Activated naive CD8-positive, alpha-beta T cell treated with anti-CD3 and anti-CD28 coated beads, Interleukin-2, amount 50 U/mL, for 24 hours (primary cell): ENCODE results near the gene TARS2.

Experiments used
- ATAC-seq: fragments of 150-1000 bp; cut with Tn5 transposase; one replicate; pipeline ENCODE4 v1.10.0; 2021
- DNase-seq: peaks from one replicate; pipeline ENCODE4 v3.0.0; 2021
- H3K27ac Mint-ChIP-seq: one replicate; pipeline ENCODE4 v1.8.0; 2021; ENCODE audit warnings: mild to moderate bottlenecking, mixed read lengths
- H3K27me3 Mint-ChIP-seq: one replicate; pipeline ENCODE4 v1.8.0; 2021; ENCODE audit warnings: mixed read lengths
- H3K36me3 Mint-ChIP-seq: one replicate; pipeline ENCODE4 v1.8.0; 2021; ENCODE audit warnings: low read depth, mixed read lengths
- H3K4me1 Mint-ChIP-seq: one replicate; pipeline ENCODE4 v1.8.0; 2021; ENCODE audit warnings: mixed read lengths
- H3K4me3 Mint-ChIP-seq: one replicate; pipeline ENCODE4 v1.8.0; 2021; ENCODE audit warnings: mild to moderate bottlenecking, moderate library complexity, mixed read lengths
- H3K9me3 Mint-ChIP-seq: one replicate; pipeline ENCODE4 v1.8.0; 2021; ENCODE audit warnings: mixed read lengths

TARS2 gene

DNA sequence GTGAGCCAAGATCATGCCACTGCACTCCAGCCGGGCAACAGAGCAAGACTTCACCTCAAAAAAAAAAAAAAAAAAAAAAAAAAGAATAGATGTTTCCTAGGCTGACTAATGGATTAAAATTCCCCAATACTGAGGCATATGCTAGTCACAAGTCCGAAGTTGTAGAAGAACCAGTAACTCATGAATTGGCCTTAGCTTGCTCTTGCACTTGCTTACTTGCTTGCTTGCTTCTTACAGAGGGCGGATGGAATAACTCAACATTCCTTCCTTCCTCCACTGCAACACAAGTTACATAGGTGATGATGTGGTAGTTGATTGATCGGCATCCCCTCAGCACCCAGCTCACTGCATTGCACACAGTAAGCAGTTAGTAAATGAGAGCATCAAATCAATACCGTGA is 2.8 kb upstream of the TARS2 start:
- DNase-seq (no peak), ATAC-seq (no peak)
- Mint-ChIP-seq H3K27ac (no peak overlapping the region), H3K27me3 (no peaks in the 10 kb centered on the region), H3K9me3 (no peaks in the 10 kb centered on the region), H3K36me3 (peaks cover 7% of the 10 kb centered on the region), H3K4me3 (no peak overlapping the region), H3K4me1 (peaks cover 13% of the 10 kb centered on the region)

- no peak overlapping the region for H3K4me3 Mint-ChIP-seq
Observed at GRCh38 chr1:150484861-150485260, 2.4 kb upstream of the TARS2 start.

DNA sequence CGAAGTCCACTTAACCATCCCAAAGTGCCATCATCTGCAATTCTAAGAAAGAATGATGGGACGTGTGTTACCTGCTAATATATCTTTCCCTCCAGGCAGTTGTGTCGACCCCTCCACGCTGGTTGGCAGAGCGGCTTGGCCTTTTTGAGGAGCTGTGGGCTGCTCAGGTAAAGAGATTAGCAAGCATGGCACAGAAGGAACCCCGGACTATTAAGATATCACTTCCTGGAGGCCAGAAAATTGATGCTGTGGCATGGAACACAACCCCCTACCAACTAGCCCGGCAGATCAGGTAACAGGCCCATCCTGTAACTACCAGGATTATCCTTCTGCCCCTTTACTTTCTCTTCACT is 520 bp downstream of the TARS2 start:
- Mint-ChIP-seq H3K9me3 (no peaks in the 10 kb centered on the region), H3K27me3 (no peaks in the 10 kb centered on the region), H3K27ac (peak overlapping the region; percentile 92), H3K4me1 (peaks cover 13% of the 10 kb centered on the region), H3K36me3 (peaks cover 20% of the 10 kb centered on the region), H3K4me3 (peak overlapping the region; percentile 86)
- ATAC-seq (no peak), DNase-seq (no peak)

More at GRCh38 chr1:150484861-150485260, 2.4 kb upstream of the TARS2 start:
- Mint-ChIP-seq H3K27me3 (no peaks in the 10 kb centered on the region), H3K27ac (no peak overlapping the region), H3K9me3 (no peaks in the 10 kb centered on the region), H3K4me1 (peaks cover 13% of the 10 kb centered on the region), H3K36me3 (peaks cover 8% of the 10 kb centered on the region)
- DNase-seq (no peak), ATAC-seq (no peak)

- no peak overlapping the region for H3K4me3 Mint-ChIP-seq
- H3K27ac Mint-ChIP-seq = no peak overlapping the region
- H3K36me3 Mint-ChIP-seq = peaks cover 34% of the 10 kb centered on the region
- DNase-seq (no peak), ATAC-seq (no peak)
- H3K27me3 Mint-ChIP-seq = no peaks in the 10 kb centered on the region
- peaks cover 4% of the 10 kb centered on the region for H3K4me1 Mint-ChIP-seq
- H3K9me3 Mint-ChIP-seq = no peaks in the 10 kb centered on the region
Observed at GRCh38 chr1:150493175-150493574, 6.0 kb downstream of the TARS2 start.

GRCh38 chr1:150498342-150498741 is 11.1 kb downstream of the TARS2 start:
- H3K27me3 Mint-ChIP-seq = no peaks in the 10 kb centered on the region
- H3K36me3 Mint-ChIP-seq = peaks cover 19% of the 10 kb centered on the region
- H3K4me1 Mint-ChIP-seq = no peaks in the 10 kb centered on the region
- no peak overlapping the region for H3K27ac Mint-ChIP-seq
- H3K4me3 Mint-ChIP-seq = no peak overlapping the region
- ATAC-seq (no peak), DNase-seq (no peak)
- H3K9me3 Mint-ChIP-seq = no peaks in the 10 kb centered on the region

- Mint-ChIP-seq H3K9me3 (no peaks in the 10 kb centered on the region), H3K27me3 (no peaks in the 10 kb centered on the region), H3K27ac (no peak overlapping the region), H3K4me3 (no peak overlapping the region), H3K4me1 (no peaks in the 10 kb centered on the region), H3K36me3 (peaks cover 18% of the 10 kb centered on the region)
- no peak for ATAC-seq
- DNase-seq = no peak
Observed at GRCh38 chr1:150505431-150505830, 18.2 kb downstream of the TARS2 start.

DNA sequence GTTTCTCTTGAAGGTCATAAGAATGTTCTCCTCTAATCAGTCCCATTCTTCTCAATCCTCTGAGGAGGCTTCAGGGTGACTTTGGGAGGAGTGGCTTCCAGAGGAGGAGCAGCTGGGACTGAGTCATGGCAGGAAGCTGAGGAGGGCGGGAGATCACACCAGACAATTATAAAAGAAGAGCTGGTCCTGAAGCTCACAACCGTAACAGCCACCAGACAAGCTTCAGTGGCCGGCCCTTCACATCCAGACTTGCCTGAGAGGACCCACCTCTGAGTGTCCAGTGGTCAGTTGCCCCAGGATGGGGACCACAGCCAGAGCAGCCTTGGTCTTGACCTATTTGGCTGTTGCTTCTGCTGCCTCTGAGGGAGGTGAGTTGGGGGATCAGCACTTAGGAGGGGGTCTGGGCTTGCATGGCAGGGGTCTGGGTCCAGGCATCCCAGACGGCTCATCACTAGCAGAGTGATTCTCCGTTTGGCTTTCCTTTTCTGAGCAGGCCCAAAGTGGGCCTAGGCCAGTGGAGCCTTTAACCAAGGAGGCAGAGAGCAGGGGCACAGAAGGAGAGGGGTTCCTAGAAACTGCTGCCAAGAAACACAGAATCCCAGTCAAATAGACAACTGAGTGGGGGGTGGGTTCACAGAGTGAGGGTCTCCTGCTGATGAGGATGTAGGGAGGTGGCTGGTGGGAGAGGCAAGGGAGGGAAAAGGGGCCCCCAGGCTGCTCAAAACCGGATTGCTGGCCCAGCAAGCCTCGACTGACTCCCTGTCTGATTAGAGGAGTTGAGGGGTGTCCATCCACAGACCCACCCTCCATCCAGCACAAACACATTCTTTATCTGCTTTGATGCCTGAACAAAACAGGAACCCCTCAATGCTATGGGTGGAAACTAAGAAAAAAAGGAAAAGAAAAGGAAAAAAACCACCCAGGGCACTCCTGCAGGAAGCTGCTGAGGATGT is 21.0 kb downstream of the TARS2 start, which contains the start of gene ECM1:
TSS of gene ECM1 (plus strand) at position 198 of the 953 bp plus-strand sequence. CDS start at position 299, 101 bp downstream.
- ATAC-seq = no peak
- Mint-ChIP-seq H3K27me3 (no peaks in the 10 kb centered on the region), H3K27ac (no peak within 1 kb of the TSS), H3K4me3 (no peak within 1 kb of the TSS), H3K9me3 (no peaks in the 10 kb centered on the region), H3K36me3 (peaks cover 17% of the 10 kb centered on the region), H3K4me1 (no peaks in the 10 kb centered on the region)
- no peak for DNase-seq

DNA sequence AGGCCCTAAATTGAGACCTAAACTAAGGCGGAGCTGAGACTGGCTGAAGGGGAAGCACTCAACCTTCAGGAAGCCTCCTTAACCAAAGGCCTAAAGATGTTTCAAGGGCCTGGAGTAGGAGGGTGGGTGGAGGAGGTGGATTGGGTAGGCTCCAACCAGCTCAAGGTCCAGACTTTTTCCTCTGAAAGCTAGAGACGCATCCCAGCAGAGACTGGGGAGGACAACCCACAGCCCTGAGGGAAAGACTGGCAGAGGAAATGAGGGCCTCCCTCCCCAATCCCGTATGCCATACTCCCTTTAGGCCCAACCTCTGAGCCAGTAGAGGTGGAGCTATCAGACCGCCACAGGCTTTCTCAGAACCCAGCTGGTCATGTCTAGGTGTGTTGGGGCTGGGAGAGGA is 21.8 kb downstream of the TARS2 start:
- no peak for ATAC-seq
- Mint-ChIP-seq H3K4me3 (no peak overlapping the region), H3K27ac (no peak overlapping the region), H3K27me3 (no peaks in the 10 kb centered on the region), H3K9me3 (no peaks in the 10 kb centered on the region), H3K36me3 (peaks cover 14% of the 10 kb centered on the region), H3K4me1 (peaks cover 4% of the 10 kb centered on the region)
- DNase-seq = no peak

GRCh38 chr1:150511551-150511950 is 24.3 kb downstream of the TARS2 start:
- ATAC-seq (no peak), DNase-seq (no peak)
- Mint-ChIP-seq H3K27me3 (no peaks in the 10 kb centered on the region), H3K4me3 (no peak overlapping the region), H3K36me3 (peaks cover 7% of the 10 kb centered on the region), H3K4me1 (peaks cover 15% of the 10 kb centered on the region), H3K9me3 (no peaks in the 10 kb centered on the region), H3K27ac (no peak overlapping the region)

DNA sequence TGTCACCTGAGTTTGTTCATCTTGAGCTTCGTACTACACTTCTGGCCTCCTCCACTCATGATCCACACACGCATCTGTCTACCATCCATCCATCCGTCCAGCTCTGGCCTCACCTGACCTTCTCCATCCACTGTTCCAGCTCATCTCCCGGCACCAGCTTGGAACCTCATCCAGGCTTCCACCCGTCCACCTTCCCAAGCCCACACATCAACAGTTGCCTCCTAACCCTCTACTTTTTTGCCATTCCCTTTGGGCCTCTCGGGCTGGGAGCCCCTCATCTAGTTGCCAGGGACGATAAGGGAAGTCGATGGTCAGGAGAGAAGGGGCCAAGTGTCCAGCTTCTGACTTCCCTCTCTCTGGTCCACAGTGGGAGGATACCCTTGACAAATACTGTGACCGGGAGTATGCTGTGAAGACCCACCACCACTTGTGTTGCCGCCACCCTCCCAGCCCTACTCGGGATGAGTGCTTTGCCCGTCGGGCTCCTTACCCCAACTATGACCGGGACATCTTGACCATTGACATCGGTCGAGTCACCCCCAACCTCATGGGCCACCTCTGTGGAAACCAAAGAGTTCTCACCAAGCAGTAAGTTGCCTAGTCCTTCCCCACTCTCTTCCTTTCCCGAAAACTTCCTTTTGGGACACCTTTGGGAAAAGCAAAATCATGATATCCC is 24.9 kb downstream of the TARS2 start:
- no peak overlapping the region for H3K4me3 Mint-ChIP-seq
- DNase-seq = no peak
- H3K4me1 Mint-ChIP-seq = peaks cover 19% of the 10 kb centered on the region
- no peaks in the 10 kb centered on the region for H3K9me3 Mint-ChIP-seq
- H3K36me3 Mint-ChIP-seq = peaks cover 5% of the 10 kb centered on the region
- no peaks in the 10 kb centered on the region for H3K27me3 Mint-ChIP-seq
- H3K27ac Mint-ChIP-seq = no peak overlapping the region
- ATAC-seq = no peak

DNA sequence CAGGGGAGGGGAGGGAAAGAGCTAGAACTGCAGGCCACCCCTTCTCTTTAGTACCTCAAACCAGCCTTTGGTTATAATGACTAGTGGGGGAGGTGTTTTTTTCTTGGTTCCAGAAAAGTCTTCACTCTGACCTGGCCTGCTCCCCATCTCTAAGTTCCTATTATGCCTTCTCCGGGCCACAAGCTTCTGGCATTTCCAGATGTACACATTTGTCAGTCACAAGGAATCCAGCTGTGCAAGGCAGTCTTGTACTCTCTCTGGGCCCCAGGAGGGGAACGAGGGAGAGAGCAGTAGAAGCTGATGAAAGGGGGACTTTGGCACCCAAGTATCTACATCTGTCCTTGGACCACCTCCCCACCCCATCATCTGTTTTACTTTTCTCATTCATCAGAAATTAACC is 25.6 kb downstream of the TARS2 start:
- Mint-ChIP-seq H3K9me3 (no peaks in the 10 kb centered on the region), H3K4me1 (peaks cover 20% of the 10 kb centered on the region), H3K27me3 (no peaks in the 10 kb centered on the region), H3K36me3 (peaks cover 4% of the 10 kb centered on the region), H3K4me3 (no peak overlapping the region), H3K27ac (no peak overlapping the region)
- DNase-seq (no peak), ATAC-seq (no peak)

DNA sequence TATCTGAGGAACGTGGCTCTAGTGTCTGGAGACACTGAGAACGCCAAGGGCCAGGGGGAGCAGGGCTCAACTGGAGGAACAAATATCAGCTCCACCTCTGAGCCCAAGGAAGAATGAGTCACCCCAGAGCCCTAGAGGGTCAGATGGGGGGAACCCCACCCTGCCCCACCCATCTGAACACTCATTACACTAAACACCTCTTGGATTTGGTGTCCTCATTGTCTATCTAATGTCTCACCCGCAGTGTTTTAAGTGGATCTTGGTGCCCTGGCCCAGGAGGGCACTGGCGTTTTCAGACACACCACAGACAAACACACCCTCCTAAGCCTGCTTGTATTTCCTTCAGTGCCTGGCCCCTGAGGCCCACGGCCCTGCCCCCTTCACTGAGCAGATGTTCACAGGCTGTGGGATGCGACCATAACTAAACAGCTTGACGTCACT is 26.2 kb downstream of the TARS2 start:
- peaks cover 4% of the 10 kb centered on the region for H3K36me3 Mint-ChIP-seq
- ATAC-seq (no peak), DNase-seq (no peak)
- H3K4me3 Mint-ChIP-seq = no peak overlapping the region
- H3K27me3 Mint-ChIP-seq = no peaks in the 10 kb centered on the region
- H3K4me1 Mint-ChIP-seq = peaks cover 20% of the 10 kb centered on the region
- H3K27ac Mint-ChIP-seq = no peak overlapping the region
- H3K9me3 Mint-ChIP-seq = no peaks in the 10 kb centered on the region

- Mint-ChIP-seq H3K27ac (no peak overlapping the region), H3K27me3 (no peaks in the 10 kb centered on the region), H3K4me3 (peak overlapping the region; percentile 89), H3K9me3 (no peaks in the 10 kb centered on the region), H3K4me1 (peaks cover 20% of the 10 kb centered on the region), H3K36me3 (peaks cover 4% of the 10 kb centered on the region)
- no peak for ATAC-seq
- DNase-seq = no peak
Observed at GRCh38 chr1:150514260-150514659, 27.0 kb downstream of the TARS2 start.

DNA sequence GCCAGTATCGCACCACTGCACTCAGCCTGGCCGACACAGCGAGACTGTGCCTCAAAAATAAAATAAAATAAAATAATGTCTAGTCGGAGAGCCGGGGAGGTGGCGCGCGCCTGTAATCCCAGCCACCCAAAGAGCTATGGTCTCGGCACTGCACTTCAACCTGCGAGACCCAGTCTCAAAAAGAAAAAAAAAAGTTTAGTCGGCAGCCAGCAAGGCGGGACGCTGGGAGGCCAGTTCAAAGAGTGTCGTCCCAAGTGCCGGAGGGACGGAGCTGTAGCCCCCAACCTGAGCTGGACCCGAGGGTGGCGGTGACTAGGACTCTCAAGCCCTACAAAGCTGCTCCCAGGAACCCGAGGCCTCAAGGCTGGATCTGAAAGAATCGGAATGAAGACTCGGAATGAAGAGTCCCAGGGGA is 27.7 kb downstream of the TARS2 start:
- peak overlapping the region; percentile 89 for H3K4me3 Mint-ChIP-seq
- H3K27me3 Mint-ChIP-seq = no peaks in the 10 kb centered on the region
- ATAC-seq (no peak), DNase-seq (no peak)
- H3K27ac Mint-ChIP-seq = no peak overlapping the region
- H3K4me1 Mint-ChIP-seq = peaks cover 20% of the 10 kb centered on the region
- H3K9me3 Mint-ChIP-seq = no peaks in the 10 kb centered on the region
- peaks cover 4% of the 10 kb centered on the region for H3K36me3 Mint-ChIP-seq
